ENCODE results near the gene MEI1. TPM values are rescaled to one million over a fixed set of nuclear protein-coding genes. Genes with fewer than 3 reads are reported as not detected.

MEI1 gene
- total RNA-seq, 1 donor from 2014 or later: 3.1 TPM

DNA sequence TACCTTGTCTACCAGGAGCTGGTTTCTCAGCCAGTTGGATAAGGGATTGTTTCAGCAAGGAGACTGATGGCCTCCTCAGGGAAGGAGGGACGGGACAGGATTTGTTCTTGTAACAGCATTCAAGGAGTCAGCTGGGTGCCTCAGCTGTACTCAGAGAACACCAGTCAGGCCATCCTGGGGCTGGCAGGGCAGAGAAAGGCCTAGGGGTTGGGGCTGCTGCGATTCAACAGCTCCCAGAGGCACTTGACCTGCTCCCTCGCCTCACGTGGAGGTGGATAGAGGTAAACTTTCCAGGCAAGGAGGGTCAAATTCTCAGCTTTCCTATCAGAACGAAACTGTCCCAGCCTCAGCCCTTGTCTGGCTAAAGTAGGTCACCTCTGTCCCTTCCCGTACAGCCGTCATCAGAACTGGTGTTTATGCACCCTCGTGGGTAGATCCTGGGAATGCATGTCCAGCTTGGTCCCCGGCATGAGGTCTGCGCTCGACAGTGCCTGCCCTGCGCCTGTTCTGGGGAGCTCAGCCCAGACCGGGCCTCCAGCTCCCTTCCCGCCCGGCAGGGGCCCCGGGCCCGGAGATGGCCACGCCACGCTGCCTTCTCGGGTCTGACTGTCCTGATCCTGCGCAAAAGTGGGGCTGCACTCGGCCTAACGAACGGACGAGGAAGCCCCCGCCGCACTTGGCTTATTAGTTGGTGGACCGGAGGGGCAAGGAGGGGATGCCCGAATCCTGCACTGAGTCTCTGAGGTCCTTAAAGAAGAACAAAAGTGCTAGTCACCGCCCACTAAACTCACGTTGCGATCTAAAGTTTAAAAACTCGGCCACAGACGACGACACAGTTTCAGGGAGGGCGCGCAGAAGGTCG is 100.4 kb downstream of the MEI1 start:
- no peaks in the 10 kb centered on the region for H3K36me3 ChIP-seq (ENCODE audit: control insufficient read depth in 3 of 3, insufficient read depth in 3 of 3, low read length in 3 of 3)
- H3K4me3 ChIP-seq (ENCODE audit: low read length in 3 of 3): peak overlapping the region; percentile 92 to 98 (median 96)
- H3K27me3 ChIP-seq (ENCODE audit: control insufficient read depth in 3 of 3, insufficient read depth in 3 of 3, low read length in 3 of 3): no peaks in the 10 kb centered on the region
- no peaks in the 10 kb centered on the region for H3K9me3 ChIP-seq (ENCODE audit: control insufficient read depth in 3 of 3, low read length in 3 of 3)
- peak overlapping the region; percentile 96 for H3K27ac ChIP-seq (ENCODE audit: low read depth, low read length)
- peaks cover 17 to 32% (median 24%) of the 10 kb centered on the region in 3 donors for H3K4me1 ChIP-seq (ENCODE audit: control insufficient read depth in 3 of 3, insufficient read depth in 3 of 3, low read length in 3 of 3)
- peak overlapping the region; percentile 95 to 96 (median 95) for H3K9ac ChIP-seq (ENCODE audit: low read depth in 1 of 3, low read length in 3 of 3)

DNA sequence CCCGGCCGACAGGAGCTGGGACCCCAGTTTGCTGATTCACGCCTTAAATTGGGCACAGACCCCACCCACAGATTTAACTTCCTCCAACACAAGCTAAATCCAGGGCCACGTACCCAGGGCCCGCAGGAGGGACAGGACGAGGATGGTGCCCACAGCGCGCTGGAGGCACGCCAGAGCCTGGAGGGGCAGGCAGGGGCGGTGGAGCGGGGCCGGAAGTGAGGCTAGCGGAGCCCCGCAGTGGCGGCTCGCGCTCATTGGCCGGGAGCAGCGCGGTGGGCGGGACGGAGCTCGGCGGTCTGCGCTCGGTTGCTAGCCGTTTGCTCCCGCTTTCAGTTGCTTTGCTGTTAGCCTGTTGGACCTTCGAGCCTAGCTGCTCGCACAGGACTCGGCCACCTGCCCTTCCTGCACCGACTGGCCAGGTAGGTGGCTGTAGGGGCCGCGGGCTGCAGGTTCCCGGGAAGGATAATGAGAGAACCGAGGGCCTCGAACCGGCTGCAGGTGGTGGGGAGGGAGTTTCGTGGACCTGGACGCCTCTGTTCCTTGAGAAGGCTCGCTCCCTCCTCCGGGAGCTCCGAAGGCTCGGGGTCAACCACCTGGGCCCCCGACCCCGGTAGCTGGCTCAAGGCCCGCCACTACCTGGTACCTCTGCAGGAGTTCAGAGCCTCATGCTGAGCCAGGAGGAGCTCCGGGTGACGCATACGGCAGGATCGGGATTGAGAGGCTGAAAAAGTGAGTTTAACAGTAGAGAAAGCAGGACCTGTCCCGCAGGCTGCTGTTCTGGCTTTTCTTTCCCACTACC is 101.2 kb downstream of the MEI1 start, which contains the start of gene CCDC134:
CCDC134 (plus strand) TSS at position 332 of the 799 bp plus-strand sequence. CDS start 8,212 bp downstream, outside the sequence.
- Histone ChIP-seq H3K9ac (ENCODE audit: low read depth in 1 of 3, low read length in 3 of 3) (peak within 1 kb of the TSS; percentile 95 to 96 (median 95)), H3K4me3 (ENCODE audit: low read length in 3 of 3) (peak within 1 kb of the TSS; percentile 92 to 98 (median 96)), H3K27me3 (ENCODE audit: control insufficient read depth in 3 of 3, insufficient read depth in 3 of 3, low read length in 3 of 3) (no peaks in the 10 kb centered on the region), H3K4me1 (ENCODE audit: control insufficient read depth in 3 of 3, insufficient read depth in 3 of 3, low read length in 3 of 3) (peaks cover 17 to 32% (median 24%) of the 10 kb centered on the region in 3 donors), H3K27ac (ENCODE audit: low read depth, low read length) (peak within 1 kb of the TSS; percentile 96), H3K36me3 (ENCODE audit: control insufficient read depth in 3 of 3, insufficient read depth in 3 of 3, low read length in 3 of 3) (no peaks in the 10 kb centered on the region), H3K9me3 (ENCODE audit: control insufficient read depth in 3 of 3, low read length in 3 of 3) (no peaks in the 10 kb centered on the region)

DNA sequence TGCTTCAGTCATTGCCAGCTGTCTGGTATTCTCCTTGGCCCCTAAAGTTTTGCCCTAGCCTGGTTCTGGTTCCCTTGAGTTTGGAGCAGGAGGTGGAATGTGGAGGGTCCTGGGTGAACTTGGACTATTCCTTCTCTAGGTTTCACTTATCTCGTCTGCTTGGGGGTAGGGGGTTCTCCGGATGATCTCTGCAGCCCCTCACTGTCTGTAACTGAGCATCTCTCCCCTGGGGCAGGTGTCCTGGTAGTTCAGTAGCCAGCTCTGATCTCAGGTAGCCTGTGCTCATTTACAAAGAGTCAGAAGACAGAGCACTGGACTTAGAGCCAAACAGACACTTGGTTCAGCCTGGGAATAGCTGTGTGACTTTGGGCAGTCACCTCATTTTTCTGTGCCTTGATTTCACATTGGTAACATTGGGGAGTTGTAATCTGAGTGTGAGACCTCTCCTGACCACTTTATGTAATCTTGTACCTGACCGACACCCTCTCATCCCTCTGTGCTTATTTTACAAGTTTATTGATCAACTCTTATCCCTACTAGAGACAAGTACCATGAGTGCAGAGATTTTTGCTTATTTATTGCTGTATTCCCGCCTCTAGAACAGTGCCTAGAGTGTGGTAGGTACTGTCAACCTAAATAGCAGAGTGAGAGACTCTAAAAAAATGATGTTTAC is 102.0 kb downstream of the MEI1 start:
- Histone ChIP-seq H3K4me1 (ENCODE audit: control insufficient read depth in 3 of 3, insufficient read depth in 3 of 3, low read length in 3 of 3) (peaks cover 17 to 32% (median 24%) of the 10 kb centered on the region in 3 donors), H3K27ac (ENCODE audit: low read depth, low read length) (peak overlapping the region; percentile 96), H3K27me3 (ENCODE audit: control insufficient read depth in 3 of 3, insufficient read depth in 3 of 3, low read length in 3 of 3) (no peaks in the 10 kb centered on the region)

DNA sequence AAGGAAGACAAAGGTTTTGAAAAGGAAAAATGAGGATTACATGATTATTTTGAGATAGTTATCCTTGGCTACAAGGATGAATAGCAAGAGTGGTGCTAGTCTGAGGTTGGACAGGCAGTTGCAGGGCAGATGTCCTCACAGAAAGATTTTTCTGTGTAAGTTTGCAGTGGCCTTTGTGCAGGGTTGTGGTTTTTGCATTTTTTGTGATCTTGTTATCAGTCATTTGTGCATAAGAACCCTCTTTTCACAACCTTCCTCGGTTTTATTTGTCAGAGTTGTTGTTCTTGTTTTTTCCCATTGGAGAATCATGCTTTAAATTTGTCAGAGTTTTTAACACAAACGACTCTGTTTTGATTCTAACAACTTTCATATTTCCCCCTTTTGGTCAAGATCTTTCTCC is 102.6 kb downstream of the MEI1 start:
- H3K36me3 ChIP-seq (ENCODE audit: control insufficient read depth in 3 of 3, insufficient read depth in 3 of 3, low read length in 3 of 3): no peaks in the 10 kb centered on the region
- H3K4me3 ChIP-seq (ENCODE audit: low read length in 3 of 3): peak overlapping the region; percentile 92 to 98 (median 96)
- peaks cover 17 to 32% (median 24%) of the 10 kb centered on the region in 3 donors for H3K4me1 ChIP-seq (ENCODE audit: control insufficient read depth in 3 of 3, insufficient read depth in 3 of 3, low read length in 3 of 3)
- H3K9me3 ChIP-seq (ENCODE audit: control insufficient read depth in 3 of 3, low read length in 3 of 3): no peaks in the 10 kb centered on the region
- H3K27ac ChIP-seq (ENCODE audit: low read depth, low read length): no peak overlapping the region
- no peaks in the 10 kb centered on the region for H3K27me3 ChIP-seq (ENCODE audit: control insufficient read depth in 3 of 3, insufficient read depth in 3 of 3, low read length in 3 of 3)
- H3K9ac ChIP-seq (ENCODE audit: low read depth in 1 of 3, low read length in 3 of 3): peak overlapping the region; percentile 95 to 96 (median 95)

More for the DNA sequence above, 102.0 kb downstream of the MEI1 start:
- H3K9me3 ChIP-seq (ENCODE audit: control insufficient read depth in 3 of 3, low read length in 3 of 3): no peaks in the 10 kb centered on the region
- peak overlapping the region; percentile 95 to 96 (median 95) for H3K9ac ChIP-seq (ENCODE audit: low read depth in 1 of 3, low read length in 3 of 3)
- peak overlapping the region; percentile 92 to 98 (median 96) for H3K4me3 ChIP-seq (ENCODE audit: low read length in 3 of 3)
- no peaks in the 10 kb centered on the region for H3K36me3 ChIP-seq (ENCODE audit: control insufficient read depth in 3 of 3, insufficient read depth in 3 of 3, low read length in 3 of 3)

DNA sequence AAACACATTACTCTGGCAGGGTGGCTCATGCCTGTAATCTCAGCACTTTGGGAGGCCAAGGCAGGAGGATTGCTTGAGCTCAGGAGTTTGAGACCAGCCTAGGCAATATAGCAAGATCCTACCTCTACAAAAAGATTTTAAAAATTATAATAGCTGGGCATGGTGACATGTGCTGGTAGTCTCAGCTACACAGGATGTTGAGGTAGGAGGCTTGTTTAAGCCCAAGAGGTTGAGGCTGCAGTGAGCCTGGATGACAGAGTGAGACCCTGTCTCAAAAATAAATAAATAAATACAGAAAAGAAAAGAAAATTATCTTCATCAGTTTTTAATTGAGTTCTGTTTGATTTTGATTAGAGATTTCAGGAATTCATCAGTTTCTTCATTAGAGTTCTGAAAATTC is 106.3 kb downstream of the MEI1 start:
- Histone ChIP-seq H3K27me3 (ENCODE audit: control insufficient read depth in 3 of 3, insufficient read depth in 3 of 3, low read length in 3 of 3) (no peaks in the 10 kb centered on the region), H3K27ac (ENCODE audit: low read depth, low read length) (no peak overlapping the region), H3K9me3 (ENCODE audit: control insufficient read depth in 3 of 3, low read length in 3 of 3) (no peaks in the 10 kb centered on the region), H3K4me3 (ENCODE audit: low read length in 3 of 3) (no peak overlapping the region), H3K36me3 (ENCODE audit: control insufficient read depth in 3 of 3, insufficient read depth in 3 of 3, low read length in 3 of 3) (peaks cover 9 to 12% (median 9%) of the 10 kb centered on the region in 3 donors), H3K4me1 (ENCODE audit: control insufficient read depth in 3 of 3, insufficient read depth in 3 of 3, low read length in 3 of 3) (peaks cover 9 to 13% (median 11%) of the 10 kb centered on the region in 3 donors), H3K9ac (ENCODE audit: low read depth in 1 of 3, low read length in 3 of 3) (no peak overlapping the region)

DNA sequence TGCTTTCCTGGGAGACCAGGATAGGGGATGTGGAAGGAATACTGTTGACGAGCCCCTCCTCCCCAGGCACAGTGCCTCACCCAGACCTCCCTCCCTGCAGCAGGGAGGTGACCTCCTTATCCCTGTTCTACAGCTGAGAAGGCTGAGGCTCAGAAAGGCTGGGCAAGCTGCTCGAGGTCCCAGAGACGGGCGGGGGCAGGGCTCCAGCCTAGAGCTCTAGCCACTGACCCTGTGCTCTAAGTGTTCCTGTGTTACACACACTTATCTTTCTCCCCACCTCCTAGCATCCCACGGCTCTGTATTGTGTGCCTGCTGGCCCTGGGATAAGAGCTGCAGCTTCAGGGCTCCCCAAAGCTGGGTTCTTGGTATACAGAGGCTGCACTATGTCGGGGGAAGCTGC is 109.1 kb downstream of the MEI1 start:
- H3K4me1 ChIP-seq (ENCODE audit: control insufficient read depth in 3 of 3, insufficient read depth in 3 of 3, low read length in 3 of 3): peaks cover 0 to 2% (median 0%) of the 10 kb centered on the region in 3 donors
- H3K9ac ChIP-seq (ENCODE audit: low read depth in 1 of 3, low read length in 3 of 3): no peak overlapping the region
- H3K9me3 ChIP-seq (ENCODE audit: control insufficient read depth in 3 of 3, low read length in 3 of 3): no peaks in the 10 kb centered on the region
- H3K36me3 ChIP-seq (ENCODE audit: control insufficient read depth in 3 of 3, insufficient read depth in 3 of 3, low read length in 3 of 3): peaks cover 15 to 25% (median 22%) of the 10 kb centered on the region in 3 donors
- no peaks in the 10 kb centered on the region for H3K27me3 ChIP-seq (ENCODE audit: control insufficient read depth in 3 of 3, insufficient read depth in 3 of 3, low read length in 3 of 3)
- no peak overlapping the region for H3K27ac ChIP-seq (ENCODE audit: low read depth, low read length)
- no peak overlapping the region for H3K4me3 ChIP-seq (ENCODE audit: low read length in 3 of 3)

DNA sequence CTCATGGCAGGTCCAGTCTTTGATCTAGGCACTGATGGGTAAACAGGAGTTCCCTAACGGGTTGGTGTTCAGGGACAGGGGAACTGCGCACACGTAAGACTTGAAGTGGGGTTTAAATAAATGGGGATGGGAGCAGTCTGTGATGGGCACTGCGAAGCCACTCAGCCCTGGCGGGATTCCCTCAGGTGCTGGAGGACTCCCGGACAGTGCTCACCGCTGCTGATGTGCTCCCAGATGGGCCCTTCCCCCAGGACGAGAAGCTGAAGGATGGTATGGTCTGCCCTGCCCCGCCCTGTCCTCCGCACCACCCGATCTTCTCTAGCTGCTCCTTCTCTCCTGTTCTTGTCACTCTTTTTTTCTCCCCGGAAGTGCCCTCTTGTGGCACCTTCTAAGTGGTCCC is 110.7 kb downstream of the MEI1 start:
- H3K27me3 ChIP-seq (ENCODE audit: control insufficient read depth in 3 of 3, insufficient read depth in 3 of 3, low read length in 3 of 3): no peaks in the 10 kb centered on the region
- H3K27ac ChIP-seq (ENCODE audit: low read depth, low read length): no peak overlapping the region
- H3K9ac ChIP-seq (ENCODE audit: low read depth in 1 of 3, low read length in 3 of 3): no peak overlapping the region
- peaks cover 19 to 31% (median 28%) of the 10 kb centered on the region in 3 donors for H3K36me3 ChIP-seq (ENCODE audit: control insufficient read depth in 3 of 3, insufficient read depth in 3 of 3, low read length in 3 of 3)
- peaks cover 0 to 8% (median 2%) of the 10 kb centered on the region in 3 donors for H3K4me1 ChIP-seq (ENCODE audit: control insufficient read depth in 3 of 3, insufficient read depth in 3 of 3, low read length in 3 of 3)
- no peaks in the 10 kb centered on the region for H3K9me3 ChIP-seq (ENCODE audit: control insufficient read depth in 3 of 3, low read length in 3 of 3)
- H3K4me3 ChIP-seq (ENCODE audit: low read length in 3 of 3): no peak overlapping the region

DNA sequence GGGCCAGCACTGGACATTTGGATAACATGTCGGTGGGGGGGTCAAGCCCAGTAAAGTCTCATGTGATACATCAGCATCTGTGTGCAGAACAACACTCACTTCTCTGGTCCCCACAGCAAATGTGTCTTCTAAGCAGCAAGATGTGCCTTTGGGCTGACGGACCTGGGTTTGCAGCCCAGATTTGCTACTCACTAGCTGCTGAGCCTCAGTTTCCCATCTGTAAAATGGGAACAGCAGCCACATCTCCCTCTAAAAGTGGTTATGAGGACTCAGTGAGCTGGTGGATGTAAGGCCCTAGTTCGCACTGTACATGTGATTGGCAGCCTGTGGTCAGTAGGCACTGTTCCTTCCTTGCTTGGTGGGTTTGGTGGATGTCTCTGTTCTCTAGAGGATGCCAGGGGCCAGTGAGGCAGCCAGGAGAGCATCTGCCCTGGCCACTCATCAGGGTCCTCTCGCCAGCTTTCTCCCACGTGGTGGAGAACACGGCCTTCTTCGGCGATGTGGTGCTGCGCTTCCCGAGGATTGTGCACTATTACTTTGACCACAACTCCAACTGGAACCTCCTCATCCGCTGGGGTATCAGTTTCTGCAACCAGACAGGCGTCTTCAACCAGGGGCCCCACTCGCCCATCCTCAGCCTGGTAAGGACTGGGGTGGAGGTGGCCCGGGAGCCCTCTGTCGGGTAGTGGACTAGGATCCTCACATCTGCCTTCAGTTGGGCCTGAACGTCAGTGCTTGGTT is 113.7 kb downstream of the MEI1 start:
- H3K27me3 ChIP-seq (ENCODE audit: control insufficient read depth in 3 of 3, insufficient read depth in 3 of 3, low read length in 3 of 3): no peaks in the 10 kb centered on the region
- no peak overlapping the region for H3K4me3 ChIP-seq (ENCODE audit: low read length in 3 of 3)
- peaks cover 16 to 22% (median 17%) of the 10 kb centered on the region in 3 donors for H3K4me1 ChIP-seq (ENCODE audit: control insufficient read depth in 3 of 3, insufficient read depth in 3 of 3, low read length in 3 of 3)
- H3K9ac ChIP-seq (ENCODE audit: low read depth in 1 of 3, low read length in 3 of 3): no peak overlapping the region
- H3K27ac ChIP-seq (ENCODE audit: low read depth, low read length): no peak overlapping the region
- no peaks in the 10 kb centered on the region for H3K9me3 ChIP-seq (ENCODE audit: control insufficient read depth in 3 of 3, low read length in 3 of 3)
- peaks cover 21 to 33% (median 28%) of the 10 kb centered on the region in 3 donors for H3K36me3 ChIP-seq (ENCODE audit: control insufficient read depth in 3 of 3, insufficient read depth in 3 of 3, low read length in 3 of 3)

Data from skeletal muscle tissue (tissue), 4 donors.